Kidney (tissue), 14 donors: ENCODE results near the gene ABCB8. TPM values are rescaled to one million over a fixed set of nuclear protein-coding genes. Genes with fewer than 3 reads are reported as not detected.

ENCODE experiments used
- DNase-seq, 5 donors: peaks; one replicate each; pipeline ENCODE4 v3.0.0-alpha.2; 2013 to 2020
- FAIRE-seq: peaks from 2 replicates; lab custom pipeline; 2012; peaks lifted over from hg19 to GRCh38; lab: Jason Lieb, UNC
- H3K27ac ChIP-seq, 2 donors: one replicate each; pipeline ENCODE4 v1.7.0; 2013; ENCODE audit warnings: low read depth in 2 of 2, low read length in 2 of 2, inconsistent platforms in 1 of 2
- H3K27me3 ChIP-seq: one replicate; pipeline ENCODE4 v1.7.1; 2013; ENCODE audit warnings: low read length, inconsistent platforms; ENCODE audit not compliant: control insufficient read depth, insufficient read depth
- H3K36me3 ChIP-seq, 3 donors: one replicate each; pipeline versions ENCODE4 v1.7.0 to v1.7.1; 2013; ENCODE audit warnings: low read length in 3 of 3, control low read depth in 1 of 3, inconsistent platforms in 1 of 3; ENCODE audit not compliant: insufficient read depth in 3 of 3, control insufficient read depth in 2 of 3
- H3K4me1 ChIP-seq, 3 donors: one replicate each; pipeline versions ENCODE4 v1.7.0 to v1.7.1; 2013; ENCODE audit warnings: low read length in 3 of 3, inconsistent platforms in 1 of 3, low read depth in 1 of 3; ENCODE audit not compliant: control insufficient read depth in 2 of 3, insufficient read depth in 2 of 3
- H3K4me3 ChIP-seq, 3 donors: one replicate each; pipeline versions ENCODE4 v1.7.0 to v1.8.1; 2013; ENCODE audit warnings: low read length in 3 of 3, control low read depth in 1 of 3, inconsistent platforms in 1 of 3
- H3K9ac ChIP-seq, 3 donors: one replicate each; pipeline versions ENCODE4 v1.7.0 to v1.7.1; 2013; ENCODE audit warnings: low read length in 3 of 3, control low read depth in 1 of 3, inconsistent platforms in 1 of 3
- H3K9me3 ChIP-seq, 3 donors: one replicate each; pipeline versions ENCODE4 v1.7.0 to v1.7.1; 2013; ENCODE audit warnings: low read length in 3 of 3, control low read depth in 1 of 3, inconsistent platforms in 1 of 3; ENCODE audit not compliant: control insufficient read depth in 2 of 3, insufficient read depth in 1 of 3
- intact Hi-C: fragments of 100-400 bp; cut with DNase I; formaldehyde crosslinking; loops from one replicate; pipeline ENCODE4 v1.11.1; 2022
- polyA plus RNA-seq: library from polyadenylated mRNA; stranded (reverse); fragments of 350-450 nt; fragmentation: Illumina TruSeq; extraction: RNeasy Lipid Tissue Mini Kit (QIAGEN cat#74804); gene quantifications from one replicate; pipeline ENCODE4 v1.2.3, GENCODE V29; 2014; ENCODE audit warnings: low read depth, low replicate concordance; ENCODE audit not compliant: insufficient read depth
- total RNA-seq: library from RNA; stranded (reverse); fragmentation: NEBNext Ultra II Directional; extraction: Animal tissue kit (Norgen Biotek cat#: 25700); gene quantifications from one replicate; pipeline ENCODE4 v1.2.1, GENCODE V29; 2021
- TF ChIP-seq, protein P1 (sequence below): IDR thresholded peaks from 3 replicates; pipeline ENCODE4 v1.5.1; 2012; ENCODE audit warnings: mild to moderate bottlenecking, moderate library complexity, borderline replicate concordance; ENCODE audit not compliant: insufficient read depth; ENCODE audit errors: extremely low read depth
- donor health status: control.
- donor health status: control.
- donor health status: control.
- donor health status: control.
- donor health status: control.
- donor health status: DM: yes; HTN: yes; CAD: no.
- donor health status: Normal renal cell carcinoma (clear cell type).

Gene ABCB8
- total and polyA plus RNA-seq, 2 donors from 2014 or later, result 34.3 to 36.0 TPM

DNA sequence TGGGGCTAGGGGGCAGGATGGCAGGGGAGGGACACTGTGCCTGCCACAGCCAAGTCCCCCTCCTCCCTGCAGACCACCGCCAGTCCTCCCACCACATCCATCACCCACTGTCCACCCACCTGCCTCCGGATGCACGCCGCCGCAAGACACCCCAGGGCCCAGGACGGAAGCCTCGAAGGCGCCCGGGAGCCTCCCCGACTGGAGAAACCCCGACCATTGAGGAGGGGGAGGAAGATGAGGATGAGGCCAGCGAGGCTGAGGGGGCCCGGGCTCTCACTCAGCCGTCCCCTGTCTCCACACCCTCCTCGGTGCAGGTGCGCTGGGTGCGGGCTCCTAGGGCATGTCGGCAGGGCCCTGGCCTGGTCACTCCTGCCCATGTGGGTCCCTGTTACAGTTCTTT is 36.2 kb downstream of the ABCB8 start:
- Histone ChIP-seq H3K27ac (no peak overlapping the region), H3K4me3 (no peak overlapping the region), H3K27me3 (no peaks in the 10 kb centered on the region), H3K9me3 (no peaks in the 10 kb centered on the region), H3K36me3 (peaks cover 2 to 29% (median 15%) of the 10 kb centered on the region in 3 donors), H3K4me1 (peaks cover 0 to 19% (median 9%) of the 10 kb centered on the region in 3 donors), H3K9ac (no peak overlapping the region)
- TF ChIP-seq, protein P1, sequence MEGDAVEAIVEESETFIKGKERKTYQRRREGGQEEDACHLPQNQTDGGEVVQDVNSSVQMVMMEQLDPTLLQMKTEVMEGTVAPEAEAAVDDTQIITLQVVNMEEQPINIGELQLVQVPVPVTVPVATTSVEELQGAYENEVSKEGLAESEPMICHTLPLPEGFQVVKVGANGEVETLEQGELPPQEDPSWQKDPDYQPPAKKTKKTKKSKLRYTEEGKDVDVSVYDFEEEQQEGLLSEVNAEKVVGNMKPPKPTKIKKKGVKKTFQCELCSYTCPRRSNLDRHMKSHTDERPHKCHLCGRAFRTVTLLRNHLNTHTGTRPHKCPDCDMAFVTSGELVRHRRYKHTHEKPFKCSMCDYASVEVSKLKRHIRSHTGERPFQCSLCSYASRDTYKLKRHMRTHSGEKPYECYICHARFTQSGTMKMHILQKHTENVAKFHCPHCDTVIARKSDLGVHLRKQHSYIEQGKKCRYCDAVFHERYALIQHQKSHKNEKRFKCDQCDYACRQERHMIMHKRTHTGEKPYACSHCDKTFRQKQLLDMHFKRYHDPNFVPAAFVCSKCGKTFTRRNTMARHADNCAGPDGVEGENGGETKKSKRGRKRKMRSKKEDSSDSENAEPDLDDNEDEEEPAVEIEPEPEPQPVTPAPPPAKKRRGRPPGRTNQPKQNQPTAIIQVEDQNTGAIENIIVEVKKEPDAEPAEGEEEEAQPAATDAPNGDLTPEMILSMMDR, result no peak
- FAIRE-seq, result no peak
- intact Hi-C loops, result no loop called here
- DNase-seq, result no peak

DNA sequence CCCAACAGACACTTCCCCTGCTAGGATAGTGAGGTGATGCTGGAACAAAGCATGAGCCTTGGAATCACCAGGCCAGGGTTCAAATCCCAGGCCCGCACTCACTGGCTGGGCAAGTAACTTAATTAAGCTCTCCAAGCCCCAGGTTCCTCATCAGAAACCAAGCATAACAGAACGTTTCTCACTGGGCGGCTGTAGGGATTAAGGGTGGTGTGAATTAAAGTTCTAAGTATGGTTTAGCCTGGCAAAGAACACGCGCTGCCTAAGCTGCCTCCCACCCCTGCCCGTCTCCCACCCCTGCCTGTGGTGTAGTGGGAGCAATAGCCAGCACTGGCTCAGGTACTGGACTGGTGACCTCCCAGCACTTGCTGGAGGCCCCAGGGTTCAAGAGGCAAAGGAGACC is 36.7 kb downstream of the ABCB8 start:
- FAIRE-seq (no peak), DNase-seq (no peak)
- no peaks in the 10 kb centered on the region for H3K27me3 ChIP-seq
- peaks cover 0 to 19% (median 9%) of the 10 kb centered on the region in 3 donors for H3K4me1 ChIP-seq
- H3K36me3 ChIP-seq, result peaks cover 2 to 35% (median 17%) of the 10 kb centered on the region in 3 donors
- H3K4me3 ChIP-seq, result no peak overlapping the region
- TF ChIP-seq, protein P1, result no peak
- intact Hi-C loops, result no loop called here
- H3K9ac ChIP-seq, result no peak overlapping the region
- no peak overlapping the region for H3K27ac ChIP-seq
- no peaks in the 10 kb centered on the region for H3K9me3 ChIP-seq

DNA sequence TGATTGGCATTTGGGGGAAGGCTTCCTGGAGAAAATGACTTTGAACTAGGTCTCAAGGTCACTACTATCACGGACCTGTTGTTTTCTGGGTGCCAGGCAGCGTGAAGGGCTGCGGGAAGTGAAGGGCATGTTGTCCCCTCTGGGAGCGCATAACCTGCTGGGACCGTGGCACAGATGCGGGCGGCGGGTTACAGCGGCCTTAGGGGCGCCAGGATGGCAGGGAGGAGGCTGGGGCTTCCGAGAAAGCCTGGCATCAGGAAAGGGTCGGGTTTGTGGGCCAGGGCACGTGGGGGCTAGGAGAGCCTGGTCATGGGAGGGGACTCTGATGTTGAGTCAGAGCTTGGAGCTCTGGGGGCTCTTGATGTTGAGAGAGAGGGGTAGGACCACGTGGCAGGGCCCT is 37.3 kb downstream of the ABCB8 start:
- FAIRE-seq, result no peak
- no peak overlapping the region for H3K27ac ChIP-seq
- no peak for DNase-seq
- TF ChIP-seq, protein P1, result no peak
- H3K4me1 ChIP-seq, result peaks cover 0 to 14% (median 6%) of the 10 kb centered on the region in 3 donors
- H3K9ac ChIP-seq, result no peak overlapping the region
- intact Hi-C loops, result no loop called here
- H3K4me3 ChIP-seq, result no peak overlapping the region
- H3K27me3 ChIP-seq, result no peaks in the 10 kb centered on the region
- H3K36me3 ChIP-seq, result peaks cover 2 to 40% (median 21%) of the 10 kb centered on the region in 3 donors
- H3K9me3 ChIP-seq, result no peaks in the 10 kb centered on the region
